ENCODE measurements around the gene TENT5C.

TENT5C gene

DNA sequence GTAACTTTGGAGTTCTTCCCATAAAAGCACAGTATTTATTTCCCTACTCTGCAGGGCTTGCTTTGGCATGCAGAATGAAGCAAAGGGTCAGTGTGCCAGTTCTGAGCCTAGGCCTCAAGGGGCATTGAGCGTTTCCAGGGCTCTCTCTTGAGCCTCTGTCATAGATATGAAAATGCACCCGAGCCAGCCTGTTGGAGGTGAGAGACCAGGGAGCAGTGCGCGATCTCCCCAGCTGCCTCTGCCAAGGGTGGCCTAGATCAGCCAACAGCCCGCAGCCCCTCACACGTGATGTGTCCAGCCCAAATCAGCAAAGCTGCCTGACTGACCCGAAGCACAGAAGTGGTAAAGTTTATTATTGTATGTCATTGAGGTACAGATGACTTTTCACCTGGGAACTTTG is 63.7 kb downstream of the TENT5C start:
- TF ChIP-seq, protein P1, sequence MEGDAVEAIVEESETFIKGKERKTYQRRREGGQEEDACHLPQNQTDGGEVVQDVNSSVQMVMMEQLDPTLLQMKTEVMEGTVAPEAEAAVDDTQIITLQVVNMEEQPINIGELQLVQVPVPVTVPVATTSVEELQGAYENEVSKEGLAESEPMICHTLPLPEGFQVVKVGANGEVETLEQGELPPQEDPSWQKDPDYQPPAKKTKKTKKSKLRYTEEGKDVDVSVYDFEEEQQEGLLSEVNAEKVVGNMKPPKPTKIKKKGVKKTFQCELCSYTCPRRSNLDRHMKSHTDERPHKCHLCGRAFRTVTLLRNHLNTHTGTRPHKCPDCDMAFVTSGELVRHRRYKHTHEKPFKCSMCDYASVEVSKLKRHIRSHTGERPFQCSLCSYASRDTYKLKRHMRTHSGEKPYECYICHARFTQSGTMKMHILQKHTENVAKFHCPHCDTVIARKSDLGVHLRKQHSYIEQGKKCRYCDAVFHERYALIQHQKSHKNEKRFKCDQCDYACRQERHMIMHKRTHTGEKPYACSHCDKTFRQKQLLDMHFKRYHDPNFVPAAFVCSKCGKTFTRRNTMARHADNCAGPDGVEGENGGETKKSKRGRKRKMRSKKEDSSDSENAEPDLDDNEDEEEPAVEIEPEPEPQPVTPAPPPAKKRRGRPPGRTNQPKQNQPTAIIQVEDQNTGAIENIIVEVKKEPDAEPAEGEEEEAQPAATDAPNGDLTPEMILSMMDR (conservative IDR thresholded peaks at IDR 0.05; ENCODE audit: low read length): no peak
- no peak for TF ChIP-seq EZH2phosphoT487 (IDR thresholded peaks at IDR 0.05; ENCODE audit: borderline replicate concordance)
- H3F3A ChIP-seq (ENCODE audit: low read depth): no peaks in the 10 kb centered on the region
- no peak overlapping the region for H3K4me3 ChIP-seq (ENCODE audit: low read length, poor library complexity, severe bottlenecking)
- no peak overlapping the region for H3K4me2 ChIP-seq (ENCODE audit: low read depth, low read length, poor library complexity, severe bottlenecking)
- no peak overlapping the region for H3K9ac ChIP-seq (ENCODE audit: low read depth, low read length, poor library complexity, severe bottlenecking)
- no peaks in the 10 kb centered on the region for H3K9me2 ChIP-seq (replicated peaks; ENCODE audit: low read depth, low read length)
- no peaks in the 10 kb centered on the region for H3K9me3 ChIP-seq (ENCODE audit: insufficient read depth, low read depth, low read length)
- H3K36me3 ChIP-seq (ENCODE audit: insufficient read depth, low read length): no peaks in the 10 kb centered on the region
- no peaks in the 10 kb centered on the region for H3K79me2 ChIP-seq (ENCODE audit: insufficient read depth, low read length)
- H3K27me3 ChIP-seq (ENCODE audit: insufficient read depth, low read length, poor library complexity, severe bottlenecking): no peaks in the 10 kb centered on the region
- H4K20me1 ChIP-seq (ENCODE audit: insufficient read depth, low read length, poor library complexity, severe bottlenecking): no peaks in the 10 kb centered on the region
- peaks cover 18% of the 10 kb centered on the region for H3K4me1 ChIP-seq (ENCODE audit: insufficient read depth, low read length, poor library complexity, severe bottlenecking)
- H2AFZ ChIP-seq (ENCODE audit: low read length): no peak overlapping the region

- no peak for TF ChIP-seq EZH2phosphoT487 (IDR thresholded peaks at IDR 0.05; ENCODE audit: borderline replicate concordance)
- Histone ChIP-seq H2AFZ (ENCODE audit: low read length) (no peak overlapping the region), H4K20me1 (ENCODE audit: insufficient read depth, low read length, poor library complexity, severe bottlenecking) (no peaks in the 10 kb centered on the region), H3K27me3 (ENCODE audit: insufficient read depth, low read length, poor library complexity, severe bottlenecking) (no peaks in the 10 kb centered on the region), H3K79me2 (ENCODE audit: insufficient read depth, low read length) (no peaks in the 10 kb centered on the region), H3K4me1 (ENCODE audit: insufficient read depth, low read length, poor library complexity, severe bottlenecking) (peaks cover 18% of the 10 kb centered on the region), H3K36me3 (ENCODE audit: insufficient read depth, low read length) (no peaks in the 10 kb centered on the region), H3F3A (ENCODE audit: low read depth) (no peaks in the 10 kb centered on the region), H3K4me3 (ENCODE audit: low read length, poor library complexity, severe bottlenecking) (no peak overlapping the region), H3K9me2 (replicated peaks; ENCODE audit: low read depth, low read length) (no peaks in the 10 kb centered on the region), H3K9ac (ENCODE audit: low read depth, low read length, poor library complexity, severe bottlenecking) (no peak overlapping the region), H3K4me2 (ENCODE audit: low read depth, low read length, poor library complexity, severe bottlenecking) (no peak overlapping the region), H3K9me3 (ENCODE audit: insufficient read depth, low read depth, low read length) (no peaks in the 10 kb centered on the region)
Measured at GRCh38 chr1:117670976-117671780, 65.3 kb downstream of the TENT5C start.

GRCh38 chr1:117671781-117672501 is 66.1 kb downstream of the TENT5C start:
- H3K36me3 ChIP-seq (ENCODE audit: insufficient read depth, low read length): no peaks in the 10 kb centered on the region
- no peak overlapping the region for H3K4me2 ChIP-seq (ENCODE audit: low read depth, low read length, poor library complexity, severe bottlenecking)
- H3K4me1 ChIP-seq (ENCODE audit: insufficient read depth, low read length, poor library complexity, severe bottlenecking): peaks cover 18% of the 10 kb centered on the region
- TF ChIP-seq, protein P1 (conservative IDR thresholded peaks at IDR 0.05; ENCODE audit: low read length): peak; percentile 36
- TF ChIP-seq EZH2phosphoT487 (IDR thresholded peaks at IDR 0.05; ENCODE audit: borderline replicate concordance): no peak
- no peaks in the 10 kb centered on the region for H4K20me1 ChIP-seq (ENCODE audit: insufficient read depth, low read length, poor library complexity, severe bottlenecking)
- no peak overlapping the region for H2AFZ ChIP-seq (ENCODE audit: low read length)
- H3K4me3 ChIP-seq (ENCODE audit: low read length, poor library complexity, severe bottlenecking): no peak overlapping the region
- H3K9me2 ChIP-seq (replicated peaks; ENCODE audit: low read depth, low read length): no peaks in the 10 kb centered on the region
- no peaks in the 10 kb centered on the region for H3K27me3 ChIP-seq (ENCODE audit: insufficient read depth, low read length, poor library complexity, severe bottlenecking)
- no peak overlapping the region for H3K9ac ChIP-seq (ENCODE audit: low read depth, low read length, poor library complexity, severe bottlenecking)
- no peaks in the 10 kb centered on the region for H3K9me3 ChIP-seq (ENCODE audit: insufficient read depth, low read depth, low read length)
- no peaks in the 10 kb centered on the region for H3F3A ChIP-seq (ENCODE audit: low read depth)
- no peaks in the 10 kb centered on the region for H3K79me2 ChIP-seq (ENCODE audit: insufficient read depth, low read length)
